ENCODE measurements around the gene SLC39A11.

SLC39A11 gene

DNA sequence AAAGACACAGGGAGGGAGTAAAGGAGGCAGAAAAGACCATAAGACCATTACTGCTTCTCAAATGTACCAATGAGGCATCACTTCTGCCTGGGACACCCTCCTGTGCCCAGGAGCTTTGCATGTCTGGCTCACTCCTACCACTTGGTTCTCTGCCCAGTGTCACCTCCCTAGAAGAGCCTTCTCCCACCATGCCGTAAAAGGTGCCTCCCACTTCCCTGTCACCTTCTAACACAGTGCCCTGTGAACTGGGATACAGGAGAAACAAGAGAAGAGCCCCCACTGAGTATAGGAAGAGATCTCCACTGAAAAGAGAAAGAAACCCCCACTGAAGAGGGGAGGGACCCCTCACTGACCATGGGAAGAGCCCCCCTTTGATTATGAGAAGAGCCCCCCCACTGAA lies 486.9 kb downstream of the SLC39A11 start:
- DNase-seq: no peak

DNA sequence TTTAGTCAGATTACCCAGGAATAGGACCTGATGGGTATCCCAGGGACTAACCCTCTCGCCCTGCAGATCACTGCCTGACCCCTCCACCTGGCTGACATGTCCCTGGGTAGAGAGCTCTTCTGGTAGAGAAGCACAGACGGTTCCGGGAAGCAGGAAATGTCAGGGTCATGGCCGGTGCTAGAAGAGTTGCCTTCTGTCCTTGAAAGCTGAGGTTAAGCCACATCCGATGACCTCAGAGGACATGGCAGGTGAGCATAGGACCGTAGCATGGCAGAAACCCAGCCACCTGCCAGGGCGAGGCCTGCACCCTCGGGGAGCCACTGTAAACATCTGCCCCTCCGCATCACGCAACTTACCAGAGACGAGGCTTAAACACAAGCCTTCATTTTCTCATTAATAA lies 488.0 kb downstream of the SLC39A11 start:
- no peak for DNase-seq

DNA sequence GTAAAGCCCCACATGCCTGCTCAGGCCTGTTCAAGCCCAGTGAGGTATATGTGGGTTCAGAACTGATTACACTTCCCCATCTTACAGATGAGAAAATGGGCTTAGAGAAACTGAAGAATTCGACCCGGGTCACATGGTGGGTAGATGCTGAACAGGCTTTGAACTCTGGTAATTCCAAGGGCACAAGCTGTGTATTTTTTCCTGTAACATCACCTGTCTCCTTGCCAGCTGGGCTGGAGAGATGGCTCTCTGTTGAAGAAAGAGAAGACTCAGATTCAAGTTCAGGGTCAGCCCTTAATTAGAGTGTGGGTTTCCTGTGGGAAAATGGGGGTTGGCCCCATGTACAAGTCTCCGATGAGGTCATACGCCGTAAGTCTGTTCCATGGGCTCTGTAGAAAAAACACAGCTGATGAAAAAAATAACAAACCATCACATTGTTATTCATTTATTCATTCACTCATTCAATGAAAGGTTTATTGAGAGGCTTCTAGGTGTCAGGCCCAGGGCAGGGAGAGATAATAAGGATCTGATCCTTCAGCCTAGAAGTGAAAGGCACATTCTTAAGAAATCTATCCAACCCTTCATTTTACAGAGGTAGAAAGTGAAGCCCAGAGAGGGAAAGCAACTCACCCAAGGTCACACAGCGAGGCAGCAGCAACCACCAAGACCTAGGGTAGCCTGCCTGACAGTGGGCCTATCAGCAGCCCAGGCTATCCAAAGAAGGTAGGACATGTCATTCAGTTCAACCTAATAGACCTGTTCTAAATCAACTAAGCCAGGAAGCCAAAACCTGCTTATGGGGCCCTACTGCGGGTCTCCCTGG lies 488.9 kb downstream of the SLC39A11 start:
- DNase-seq: no peak

DNA sequence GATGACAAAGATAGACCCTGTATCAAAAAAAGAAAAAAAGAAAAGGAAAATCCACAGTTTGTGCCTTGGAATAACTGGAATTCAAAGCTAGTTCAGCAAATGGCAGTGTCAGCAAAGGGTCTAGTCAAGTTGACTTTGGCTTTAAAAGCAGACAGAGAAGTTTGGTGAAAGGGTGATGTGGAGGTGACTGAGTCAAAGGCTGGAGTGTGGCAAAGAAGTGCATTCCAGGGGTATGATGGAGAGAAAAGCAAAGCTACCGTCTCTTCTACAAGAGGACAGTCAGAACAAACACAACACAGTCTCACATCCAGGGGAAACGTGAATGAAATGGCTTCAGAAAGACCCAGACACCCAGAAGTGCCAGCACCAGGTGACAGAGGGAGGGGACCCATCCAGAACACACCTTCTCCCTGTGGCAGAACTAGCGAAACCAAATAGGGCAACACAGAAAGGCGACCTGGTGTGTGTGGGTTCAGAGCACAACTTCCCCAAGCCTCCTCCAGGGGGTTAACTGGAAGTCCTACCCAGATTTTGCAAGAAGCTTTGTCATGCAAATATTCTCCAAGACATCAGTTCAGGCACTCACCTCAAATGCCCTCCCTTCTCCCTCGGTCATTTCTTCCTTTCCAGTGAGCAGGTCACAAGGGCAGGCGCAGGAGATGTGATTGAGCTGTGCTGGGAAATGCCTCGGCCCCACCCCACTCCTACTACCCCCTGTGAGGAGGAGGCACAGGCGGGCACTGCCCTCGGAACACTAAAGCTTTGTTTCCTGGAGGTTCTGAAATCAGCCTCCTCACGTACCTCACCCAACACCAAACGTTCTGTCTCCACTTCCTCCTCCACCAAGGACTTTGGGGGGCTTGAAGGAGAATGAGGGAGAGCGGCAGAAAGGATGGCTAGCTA lies 489.7 kb downstream of the SLC39A11 start:
- DNase-seq: no peak

DNA sequence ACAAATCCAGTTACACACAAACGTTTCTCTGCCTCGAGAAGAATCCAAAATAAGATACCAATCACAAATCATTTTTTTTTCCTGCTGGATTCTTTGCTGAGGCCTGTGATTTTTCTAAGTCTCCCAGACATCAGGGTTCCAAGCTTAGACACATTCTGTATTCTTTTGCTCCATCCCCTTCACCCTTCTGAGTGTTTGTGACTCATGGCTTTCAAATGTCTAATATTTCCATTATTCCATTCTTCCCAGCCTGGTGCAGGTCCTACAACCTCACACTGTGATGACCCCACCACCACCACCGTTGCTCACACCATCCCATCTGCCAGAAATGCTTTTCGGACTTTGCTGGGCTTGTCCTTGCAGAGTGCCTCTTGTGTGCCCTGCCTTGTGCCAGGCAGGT lies 491.6 kb downstream of the SLC39A11 start:
- DNase-seq: no peak

DNA sequence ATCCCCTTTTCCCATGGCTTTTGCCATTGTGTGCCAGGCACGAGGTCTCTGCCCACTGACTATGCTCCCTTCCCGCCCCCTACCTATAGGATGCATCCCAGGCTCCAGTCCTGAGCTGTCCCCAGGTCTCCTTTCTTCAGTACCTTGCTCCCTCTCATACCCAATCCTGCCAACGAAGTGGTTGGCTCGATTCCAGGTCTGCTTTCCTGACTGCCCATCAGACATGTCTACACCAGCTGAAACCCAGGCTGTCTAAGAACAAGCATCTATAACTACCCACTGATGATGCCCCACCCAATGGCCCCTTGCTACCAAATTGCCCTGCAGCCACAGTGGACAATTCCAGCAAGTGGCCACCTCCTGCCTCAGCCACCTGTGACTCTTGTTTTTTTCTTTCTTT lies 492.6 kb downstream of the SLC39A11 start:
- DNase-seq: no peak

DNA sequence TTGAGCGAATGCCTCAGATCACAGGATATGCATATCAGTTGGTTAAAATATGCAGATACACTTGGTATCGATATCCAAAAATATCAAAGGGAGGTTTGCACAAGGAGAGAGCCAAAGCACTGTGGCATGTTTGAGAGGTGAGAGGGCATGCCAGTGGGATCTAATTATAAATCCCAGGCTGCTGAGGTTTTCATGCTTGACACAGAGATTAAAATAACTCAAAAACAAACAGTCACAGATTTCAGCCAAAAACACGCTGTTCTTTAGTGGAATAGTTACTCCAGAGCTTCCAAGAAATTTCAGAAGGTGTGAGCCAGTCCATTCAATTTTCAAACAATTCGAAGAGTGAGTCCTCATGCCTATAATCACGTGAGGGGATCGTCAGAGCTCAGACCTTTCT lies 493.8 kb downstream of the SLC39A11 start:
- DNase-seq: no peak

DNA sequence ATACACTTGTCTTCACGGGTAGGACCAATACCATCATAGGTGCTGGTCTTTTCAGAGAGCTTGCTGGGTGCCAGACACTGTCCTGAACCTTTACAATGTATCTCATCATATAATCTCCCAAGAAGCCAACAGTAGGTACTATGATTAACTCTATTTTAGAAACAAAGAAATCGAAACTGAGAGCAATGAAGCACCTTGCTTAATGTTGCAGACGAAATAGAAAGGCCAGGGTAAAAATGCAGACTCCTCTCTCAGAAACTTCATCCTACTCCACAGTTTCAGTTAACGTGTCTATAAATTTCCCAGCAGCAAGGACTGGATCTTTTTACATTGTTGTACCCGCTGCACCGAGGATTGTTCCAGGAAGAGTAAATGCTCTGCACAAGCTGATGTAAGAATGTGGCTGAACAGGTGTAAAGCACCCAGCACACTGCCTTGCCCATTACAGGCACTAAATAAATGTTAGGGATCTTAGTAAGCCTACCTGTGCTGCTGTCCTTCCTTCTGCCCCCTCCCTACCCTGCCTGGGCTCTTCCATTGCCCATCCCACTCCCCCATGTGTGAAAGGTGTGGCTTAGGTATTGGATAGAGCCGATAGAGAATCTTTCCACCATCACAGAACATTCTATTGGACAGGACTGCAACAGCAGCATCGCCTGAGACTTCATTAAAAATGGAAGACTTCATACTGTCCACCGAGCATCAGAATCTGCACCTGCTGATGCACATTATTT lies 495.0 kb downstream of the SLC39A11 start:
- no peak for DNase-seq
